OCI-LY3 (cell line): ENCODE measurements around the gene EHBP1.

Experiments used
- H2AFZ ChIP-seq: fragments of 200-600, 300-600 bp; shearing (Covaris generic); 2 replicates; pipeline ENCODE4 v1.6.0; 2014; ENCODE audit warnings: antibody characterized with exemption, low read depth, low read length
- H3K27ac ChIP-seq: fragments of 200-600, 300-600 bp; sonication (generic); 2 replicates; pipeline ENCODE4 v1.5.1; 2014; ENCODE audit warnings: mild to moderate bottlenecking, low read length, moderate library complexity, mixed read lengths
- H3K27me3 ChIP-seq: fragments of 200-600, 300-600 bp; sonication (generic); 2 replicates; pipeline ENCODE4 v1.6.1; 2014; ENCODE audit warnings: low read depth, low read length, mixed read lengths
- H3K36me3 ChIP-seq: fragments of 200-600, 300-600 bp; sonication (generic); replicated peaks from 2 replicates; pipeline ENCODE3; 2014; ENCODE audit warnings: low read depth, low read length, mixed read lengths
- H3K4me1 ChIP-seq: fragments of 300-600, 200-600 bp; sonication (generic); 2 replicates; pipeline ENCODE4 v1.6.1; 2014; ENCODE audit warnings: low read length, mixed read lengths
- H3K4me2 ChIP-seq: fragments of 200-600, 300-600 bp; sonication (generic); 2 replicates; pipeline ENCODE4 v1.6.1; 2014; ENCODE audit warnings: low read length, mixed read lengths
- H3K4me3 ChIP-seq: fragments of 300-600, 200-600 bp; sonication (generic); 2 replicates; pipeline ENCODE4 v1.5.1; 2014; ENCODE audit warnings: antibody characterized with exemption, mild to moderate bottlenecking, low read length, moderate library complexity
- H3K79me2 ChIP-seq: fragments of 300-600, 200-600 bp; shearing (Covaris generic); 2 replicates; pipeline ENCODE4 v1.6.1; 2014; ENCODE audit warnings: mild to moderate bottlenecking, low read length, mixed read lengths
- H3K9ac ChIP-seq: fragments of 300-600, 200-600 bp; shearing (Covaris generic); 2 replicates; pipeline ENCODE4 v1.6.0; 2014; ENCODE audit warnings: mild to moderate bottlenecking, low read length, moderate library complexity
- H3K9me3 ChIP-seq: fragments of 200-600, 300-600 bp; shearing (Covaris generic); 2 replicates; pipeline ENCODE4 v1.6.1; 2014; ENCODE audit warnings: low read length, mixed read lengths; ENCODE audit not compliant: insufficient read depth
- H4K20me1 ChIP-seq: fragments of 200-600, 300-600 bp; sonication (generic); 2 replicates; pipeline ENCODE4 v1.6.1; 2016; ENCODE audit warnings: low read length, mixed read lengths; ENCODE audit not compliant: insufficient read depth
- CTCF ChIP-seq: fragments of 200-600, 300-600 bp; sonication (generic); IDR thresholded peaks from 2 replicates; pipeline ENCODE4 v1.5.1; 2014; ENCODE audit warnings: antibody characterized with exemption, low read length, low read depth
- EZH2phosphoT487 ChIP-seq: fragments of 200-600 bp; shearing (Covaris generic); IDR thresholded peaks from 2 replicates; pipeline ENCODE4 v1.6.1; 2018; ENCODE audit warnings: antibody characterized with exemption, mixed run types, low read depth

EHBP1 gene

DNA sequence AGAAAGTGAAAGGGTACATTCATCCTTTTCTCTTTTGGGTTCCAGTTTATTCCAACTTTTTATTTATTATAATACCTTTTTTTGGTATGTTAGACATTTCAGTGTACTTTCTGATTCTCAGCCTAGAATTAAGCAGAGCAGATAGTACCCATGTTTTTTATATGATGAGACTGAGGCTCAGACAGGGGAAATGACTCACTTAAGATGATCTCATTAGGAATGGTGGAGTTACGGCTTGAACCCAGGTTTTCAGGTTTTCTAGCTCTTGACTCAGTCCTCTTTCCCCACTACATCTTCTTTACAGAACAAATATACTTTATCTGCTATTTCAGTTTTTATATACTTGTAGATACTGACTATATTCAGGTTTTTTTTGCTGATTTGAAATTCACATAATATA, 293.4 kb downstream of the EHBP1 start:
- Histone ChIP-seq H3K27me3 (no peaks in the 10 kb centered on the region), H2AFZ (no peak overlapping the region), H3K4me2 (no peak overlapping the region), H3K9me3 (no peaks in the 10 kb centered on the region), H3K79me2 (no peaks in the 10 kb centered on the region), H3K4me1 (no peaks in the 10 kb centered on the region), H3K27ac (no peak overlapping the region), H4K20me1 (no peaks in the 10 kb centered on the region), H3K4me3 (no peak overlapping the region), H3K9ac (no peak overlapping the region), H3K36me3 (no peaks in the 10 kb centered on the region)
- TF ChIP-seq CTCF (no peak), EZH2phosphoT487 (no peak)

GRCh38 chr2:62999905-63000304, 294.4 kb downstream of the EHBP1 start:
- no peak overlapping the region for H3K27ac ChIP-seq
- TF ChIP-seq EZH2phosphoT487 (no peak), CTCF (no peak)
- H3K9ac ChIP-seq = no peak overlapping the region

DNA sequence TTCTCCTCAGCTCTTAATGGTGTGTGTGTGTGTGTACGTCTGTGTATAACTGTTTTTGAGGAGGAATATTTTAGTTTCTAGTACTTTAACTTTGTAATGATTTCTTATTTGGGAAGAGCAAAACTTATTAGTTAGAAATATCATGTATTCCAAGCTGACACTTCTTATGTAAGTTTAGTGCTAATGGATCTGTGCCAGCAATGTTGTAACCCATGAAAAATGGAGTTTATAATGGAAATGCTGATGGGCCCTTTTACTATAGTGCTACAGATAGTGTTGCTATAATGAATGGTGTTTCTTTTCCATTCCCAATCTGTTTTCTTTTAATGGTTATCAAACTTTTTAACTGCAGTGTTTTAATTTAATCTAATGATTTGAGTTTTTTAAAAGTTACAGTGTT, 295.3 kb downstream of the EHBP1 start:
- Histone ChIP-seq H3K27me3 (no peaks in the 10 kb centered on the region), H4K20me1 (no peaks in the 10 kb centered on the region), H3K9ac (no peak overlapping the region), H3K4me1 (no peaks in the 10 kb centered on the region), H3K9me3 (no peaks in the 10 kb centered on the region), H3K27ac (no peak overlapping the region), H2AFZ (no peak overlapping the region), H3K4me3 (no peak overlapping the region), H3K4me2 (no peak overlapping the region), H3K79me2 (no peaks in the 10 kb centered on the region), H3K36me3 (no peaks in the 10 kb centered on the region)
- no peak for TF ChIP-seq EZH2phosphoT487
- TF ChIP-seq CTCF = no peak

More at GRCh38 chr2:62999905-63000304, 294.4 kb downstream of the EHBP1 start:
- Histone ChIP-seq H3K36me3 (no peaks in the 10 kb centered on the region), H2AFZ (no peak overlapping the region), H3K9me3 (no peaks in the 10 kb centered on the region), H3K4me2 (no peak overlapping the region), H3K27me3 (no peaks in the 10 kb centered on the region), H3K79me2 (no peaks in the 10 kb centered on the region), H4K20me1 (no peaks in the 10 kb centered on the region), H3K4me3 (no peak overlapping the region), H3K4me1 (no peaks in the 10 kb centered on the region)

DNA sequence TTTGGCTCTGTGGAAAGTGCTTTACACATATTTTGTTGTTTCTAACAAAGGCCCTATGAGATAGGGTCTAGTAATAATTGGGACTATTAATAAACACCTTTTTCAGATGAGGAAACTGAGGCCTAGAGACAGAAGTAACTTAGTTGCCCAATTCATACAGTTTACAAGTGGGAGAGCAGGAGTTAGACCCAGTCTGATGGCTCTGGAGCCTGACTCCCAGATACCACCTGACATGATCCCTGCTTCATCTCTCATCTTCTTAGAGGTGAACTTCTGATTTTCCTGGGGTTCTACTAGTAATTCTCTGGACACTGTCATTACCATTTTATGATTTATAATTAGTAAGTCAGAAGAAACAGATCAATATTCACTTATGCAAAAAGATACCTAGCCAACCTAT, 296.1 kb downstream of the EHBP1 start:
- no peaks in the 10 kb centered on the region for H3K9me3 ChIP-seq
- TF ChIP-seq EZH2phosphoT487 (no peak), CTCF (no peak)

More for the DNA sequence above, 296.1 kb downstream of the EHBP1 start:
- Histone ChIP-seq H3K27me3 (no peaks in the 10 kb centered on the region), H2AFZ (no peak overlapping the region), H4K20me1 (no peaks in the 10 kb centered on the region), H3K27ac (no peak overlapping the region), H3K4me2 (no peak overlapping the region), H3K79me2 (no peaks in the 10 kb centered on the region), H3K4me3 (no peak overlapping the region), H3K4me1 (no peaks in the 10 kb centered on the region), H3K36me3 (no peaks in the 10 kb centered on the region), H3K9ac (no peak overlapping the region)
